Suprapubic skin (tissue), 4 donors: Measurements from ENCODE around the gene GDA. TPM values are rescaled to one million over a fixed set of nuclear protein-coding genes. Genes with fewer than 3 reads are reported as not detected.

Experiments
- DNase-seq, 2 donors: peaks; one replicate each; pipeline ENCODE4 v3.0.0-alpha.2; 2019; ENCODE audit warnings: low spot score in 2 of 2
- H3K27ac ChIP-seq: fragments of 200-600 bp; sonication (generic); one replicate; pipeline ENCODE4 v1.5.1; 2019
- H3K27me3 ChIP-seq: fragments of 200-600 bp; sonication (generic); one replicate; pipeline ENCODE4 v1.5.1; 2019
- H3K36me3 ChIP-seq: fragments of 200-600 bp; sonication (generic); one replicate; pipeline ENCODE4 v1.5.1; 2019
- H3K4me1 ChIP-seq: fragments of 200-600 bp; sonication (generic); one replicate; pipeline ENCODE4 v1.5.1; 2019
- H3K4me3 ChIP-seq: fragments of 200-600 bp; sonication (generic); one replicate; pipeline ENCODE4 v1.5.1; 2019; ENCODE audit warnings: mild to moderate bottlenecking
- H3K9me3 ChIP-seq: fragments of 200-600 bp; sonication (generic); one replicate; pipeline ENCODE4 v1.5.1; 2019
- CTCF ChIP-seq, 2 donors: fragments of 200-600 bp in 1 of 2; fragments of 450-650 bp in 1 of 2; sonication (generic) in 1 of 2; IDR thresholded peaks; one replicate each; pipeline ENCODE4 v1.5.1; 2016 to 2019; ENCODE audit warnings: antibody characterized with exemption in 2 of 2, mild to moderate bottlenecking in 1 of 2, moderate library complexity in 1 of 2
- EP300 ChIP-seq: sonication (generic); formaldehyde crosslinking; IDR thresholded peaks from one replicate; pipeline ENCODE4 v1.6.1; 2017; ENCODE audit warnings: antibody characterized with exemption
- POLR2A ChIP-seq, 2 donors: fragments of 450-650 bp; IDR thresholded peaks; one replicate each; pipeline ENCODE4 v1.6.1; 2017; ENCODE audit warnings: antibody characterized with exemption in 2 of 2, mild to moderate bottlenecking in 2 of 2, moderate library complexity in 2 of 2
- POLR2AphosphoS5 ChIP-seq, 3 donors: sonication (generic); formaldehyde crosslinking; IDR thresholded peaks; one replicate each; pipeline ENCODE4 v1.6.1; 2017; ENCODE audit warnings: antibody characterized with exemption in 3 of 3
- WGBS: methylation state at CpG from one replicate; pipeline ENCODE4 v1.1.5; 2018; 5-methylcytosine and 5-hydroxymethylcytosine counted together
- total RNA-seq, 4 donors: library from RNA; depleted of rRNA; stranded (reverse); fragments of >200 nt; gene quantifications; one replicate each; pipeline ENCODE4 v1.1.0, GENCODE V29; 2016

GDA gene
- total RNA-seq, 4 donors from 2014 or later, result 0.16 to 2.6 (median 1.6) TPM

GRCh38 chr9:72140586-72140985 lies 8.7 kb upstream of the GDA start:
- no peak for DNase-seq
- H3K36me3 ChIP-seq, result no peaks in the 10 kb centered on the region
- no peak overlapping the region for H3K4me3 ChIP-seq
- H3K9me3 ChIP-seq, result no peaks in the 10 kb centered on the region
- H3K27me3 ChIP-seq, result no peaks in the 10 kb centered on the region
- TF ChIP-seq POLR2AphosphoS5 (IDR thresholded peaks at IDR 0.05) (no peak), EP300 (no peak), CTCF (IDR thresholded peaks at IDR 0.05) (no peak), POLR2A (IDR thresholded peaks at IDR 0.05) (no peak)
- WGBS, result 62% methylated on average over 4 of the region's 4 CpGs
- H3K4me1 ChIP-seq, result no peaks in the 10 kb centered on the region
- no peak overlapping the region for H3K27ac ChIP-seq

- Histone ChIP-seq H3K4me3 (no peak overlapping the region), H3K27ac (no peak overlapping the region), H3K4me1 (no peaks in the 10 kb centered on the region), H3K27me3 (peaks cover 2% of the 10 kb centered on the region), H3K9me3 (no peaks in the 10 kb centered on the region), H3K36me3 (no peaks in the 10 kb centered on the region)
- no peak for DNase-seq
- TF ChIP-seq EP300, result no peak
- no peak for TF ChIP-seq CTCF (IDR thresholded peaks at IDR 0.05)
- TF ChIP-seq POLR2A (IDR thresholded peaks at IDR 0.05), result no peak
- no peak for TF ChIP-seq POLR2AphosphoS5 (IDR thresholded peaks at IDR 0.05)
- 74% methylated on average over 3 of the region's 3 CpGs for WGBS
These were observed 7.8 kb upstream of the GDA start for GRCh38 chr9:72141484-72141883.

DNA sequence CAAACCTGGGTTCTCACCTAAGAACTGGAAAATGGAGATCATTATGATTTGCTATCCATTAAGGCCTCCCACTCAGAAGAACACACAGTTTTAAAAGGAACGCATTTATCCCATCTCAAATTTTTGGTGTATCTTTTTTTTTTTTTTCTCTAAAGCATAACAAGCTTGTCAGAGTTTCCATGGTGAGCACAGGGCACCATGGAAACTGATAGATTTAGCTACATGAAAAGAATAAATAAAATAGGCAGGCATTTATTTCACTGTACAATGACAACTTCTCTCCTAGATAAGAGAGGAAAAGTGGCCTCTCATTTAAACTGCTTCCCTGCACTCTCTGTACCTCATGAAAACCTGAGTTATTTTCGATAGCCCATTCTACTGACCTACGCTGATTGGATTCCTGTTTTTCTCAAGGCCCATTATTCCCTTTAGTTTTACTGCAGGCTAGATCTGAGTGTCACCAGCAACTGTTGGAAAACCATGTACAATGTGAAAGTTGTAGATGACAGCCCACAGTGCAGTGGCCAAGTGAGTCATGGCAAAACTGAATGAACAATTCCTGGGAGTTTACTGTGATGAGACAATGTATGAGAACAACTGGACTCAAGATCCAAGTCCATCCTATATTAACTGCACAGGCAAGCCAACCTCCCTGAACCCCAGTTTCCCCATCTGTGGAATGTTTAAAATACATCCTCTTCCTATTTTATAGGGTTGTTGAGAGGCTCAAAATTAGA lies 4.3 kb upstream of the GDA start:
- peaks cover 25% of the 10 kb centered on the region for H3K27me3 ChIP-seq
- H3K27ac ChIP-seq, result no peak overlapping the region
- no peaks in the 10 kb centered on the region for H3K36me3 ChIP-seq
- H3K4me1 ChIP-seq, result peaks cover 5% of the 10 kb centered on the region
- no peak for DNase-seq
- no peaks in the 10 kb centered on the region for H3K9me3 ChIP-seq
- 90% methylated on average over 3 of the region's 3 CpGs for WGBS
- H3K4me3 ChIP-seq, result no peak overlapping the region
- TF ChIP-seq EP300, result no peak
- no peak for TF ChIP-seq CTCF (IDR thresholded peaks at IDR 0.05)

GRCh38 chr9:72145733-72146505 lies 3.3 kb upstream of the GDA start:
- 93% methylated on average over 2 of the region's 2 CpGs for WGBS
- Histone ChIP-seq H3K4me1 (peaks cover 5% of the 10 kb centered on the region), H3K4me3 (no peak overlapping the region), H3K9me3 (no peaks in the 10 kb centered on the region), H3K27ac (no peak overlapping the region), H3K36me3 (no peaks in the 10 kb centered on the region), H3K27me3 (peaks cover 28% of the 10 kb centered on the region)
- TF ChIP-seq POLR2AphosphoS5 (IDR thresholded peaks at IDR 0.05), result no peak
- no peak for TF ChIP-seq CTCF (IDR thresholded peaks at IDR 0.05)
- TF ChIP-seq EP300, result no peak
- no peak for TF ChIP-seq POLR2A (IDR thresholded peaks at IDR 0.05)
- no peak for DNase-seq

- WGBS, result 75% methylated on average over 5 of the region's 5 CpGs
- no peaks in the 10 kb centered on the region for H3K36me3 ChIP-seq
- no peak for TF ChIP-seq EP300
- H3K27me3 ChIP-seq, result peaks cover 35% of the 10 kb centered on the region
- no peak overlapping the region for H3K4me3 ChIP-seq
- DNase-seq, result no peak
- no peaks in the 10 kb centered on the region for H3K9me3 ChIP-seq
- no peak overlapping the region for H3K27ac ChIP-seq
- peaks cover 5% of the 10 kb centered on the region for H3K4me1 ChIP-seq
These were observed 1.6 kb upstream of the GDA start for GRCh38 chr9:72147676-72148075.
